Lung (tissue), 12 donors: ENCODE data around the gene DISC1. TPM values are rescaled to one million over a fixed set of nuclear protein-coding genes. Genes with fewer than 3 reads are reported as not detected.

Source experiments
- ATAC-seq: fragments of 200-7000 bp; cut with Tn5 transposase; one replicate; pipeline ENCODE4 v1.9.1; 2020; ENCODE audit warnings: moderate number of reproducible peaks; ENCODE audit not compliant: insufficient read depth, low FRiP score
- DNase-seq, 3 donors: peaks; one replicate each; pipeline ENCODE4 v3.0.0-alpha.2; 2013 to 2017
- H3K27ac ChIP-seq, 2 donors: one replicate each; pipeline ENCODE4 v1.5.1; 2013; ENCODE audit warnings: mild to moderate bottlenecking in 2 of 2, moderate library complexity in 2 of 2, control low read depth in 1 of 2, inconsistent platforms in 1 of 2, low read depth in 1 of 2, low read length in 1 of 2
- H3K27me3 ChIP-seq, 3 donors: one replicate each; pipeline ENCODE4 v1.5.1; 2013; ENCODE audit warnings: low read length in 2 of 3; ENCODE audit not compliant: control insufficient read depth in 3 of 3, insufficient read depth in 3 of 3
- H3K36me3 ChIP-seq, 4 donors: one replicate each; pipeline ENCODE4 v1.5.1; 2013; ENCODE audit warnings: low read length in 4 of 4, mild to moderate bottlenecking in 1 of 4, moderate library complexity in 1 of 4; ENCODE audit not compliant: control insufficient read depth in 4 of 4, insufficient read depth in 4 of 4
- H3K4me1 ChIP-seq, 5 donors: one replicate each; pipeline ENCODE4 v1.5.1; 2013; ENCODE audit warnings: low read length in 5 of 5, mild to moderate bottlenecking in 2 of 5, moderate library complexity in 1 of 5; ENCODE audit not compliant: control insufficient read depth in 5 of 5, insufficient read depth in 5 of 5
- H3K4me3 ChIP-seq: one replicate; pipeline ENCODE4 v1.5.1; 2013; ENCODE audit warnings: mild to moderate bottlenecking, control low read depth, moderate library complexity
- H3K9ac ChIP-seq, 2 donors: one replicate each; pipeline ENCODE4 v1.5.1; 2013; ENCODE audit warnings: low read length in 2 of 2, control low read depth in 1 of 2; ENCODE audit not compliant: insufficient read depth in 1 of 2
- H3K9me3 ChIP-seq, 4 donors: one replicate each; pipeline ENCODE4 v1.5.1; 2013; ENCODE audit warnings: low read length in 3 of 4, mild to moderate bottlenecking in 1 of 4, moderate library complexity in 1 of 4; ENCODE audit not compliant: control insufficient read depth in 4 of 4, insufficient read depth in 3 of 4
- WGBS, 2 donors: extraction: QIAGEN DNeasy Blood & Tissue Kit; methylation state at CpG; one replicate each; pipeline ENCODE4 v1.1.7; 2013; 5-methylcytosine and 5-hydroxymethylcytosine counted together
- polyA plus RNA-seq, 2 donors: library from polyadenylated mRNA; stranded (reverse); fragments of 200-250 nt; gene quantifications; one replicate each; pipeline ENCODE4 v1.2.1, GENCODE V29; 2013
- total RNA-seq, 2 donors: library from RNA; depleted of rRNA in 1 of 2; stranded (reverse); fragments of >200 nt in 1 of 2; gene quantifications; one replicate each; pipeline ENCODE4 v1.2.1, GENCODE V29; 2014 to 2021
- TF ChIP-seq, protein P1 (sequence below): IDR thresholded peaks from 2 replicates; pipeline ENCODE4 v1.5.1; 2012; ENCODE audit warnings: mild to moderate bottlenecking; ENCODE audit errors: control extremely low read depth, extremely low read depth
- donor health status: control.
- donor health status: control.
- donor health status: Bipolar disorder and iron deficiency.
- donor health status: healthy.
- donor health status: DM: yes; HTN: yes; CAD: no.

The DISC1 gene
- total and polyA plus RNA-seq, 4 donors = 0.98 to 32.9 (median 6.1) TPM

DNA sequence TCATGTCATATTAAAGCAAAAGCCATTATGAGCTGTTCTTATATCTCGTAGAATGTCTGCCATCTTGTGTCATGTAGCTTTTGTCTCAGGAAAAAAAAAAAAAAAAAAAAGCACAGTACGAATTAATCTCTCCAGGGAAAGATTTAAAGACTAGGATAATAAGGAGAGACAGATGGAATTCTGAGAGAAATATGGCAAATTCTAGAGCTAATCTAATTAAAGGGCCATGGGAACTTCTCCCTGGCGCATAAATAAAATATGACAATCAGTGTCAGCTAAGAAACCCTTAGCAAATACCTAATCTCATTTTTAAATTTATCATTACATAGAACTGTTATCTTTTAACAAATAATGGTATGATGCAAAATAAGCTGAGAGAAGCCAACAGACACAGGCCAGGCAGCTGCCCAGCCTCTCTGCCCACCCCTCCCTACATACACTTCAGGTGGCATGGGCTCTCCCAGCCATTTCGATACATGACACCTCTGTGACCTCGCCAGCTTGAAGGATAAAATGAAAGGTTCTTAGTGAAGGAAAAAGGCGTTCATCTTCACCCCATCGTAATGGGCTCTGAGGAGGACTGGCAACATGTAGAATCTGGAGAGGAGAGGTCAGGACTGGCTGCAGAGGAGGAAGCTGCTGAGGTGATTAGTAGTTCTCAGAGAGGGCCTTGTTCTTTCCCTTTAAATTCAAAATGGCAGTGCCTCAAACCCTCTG lies 39.8 kb downstream of the DISC1 start:
- WGBS, 2 donors = 86 to 95% methylated on average over 7 of the region's 7 CpGs
- ATAC-seq (no peak), DNase-seq (no peak)
- peaks cover 0 to 7% (median 2%) of the 10 kb centered on the region in 4 donors for H3K9me3 ChIP-seq
- no peaks in the 10 kb centered on the region for H3K36me3 ChIP-seq
- no peak overlapping the region for H3K9ac ChIP-seq
- no peak overlapping the region for H3K27ac ChIP-seq
- no peaks in the 10 kb centered on the region for H3K27me3 ChIP-seq
- TF ChIP-seq, protein P1, sequence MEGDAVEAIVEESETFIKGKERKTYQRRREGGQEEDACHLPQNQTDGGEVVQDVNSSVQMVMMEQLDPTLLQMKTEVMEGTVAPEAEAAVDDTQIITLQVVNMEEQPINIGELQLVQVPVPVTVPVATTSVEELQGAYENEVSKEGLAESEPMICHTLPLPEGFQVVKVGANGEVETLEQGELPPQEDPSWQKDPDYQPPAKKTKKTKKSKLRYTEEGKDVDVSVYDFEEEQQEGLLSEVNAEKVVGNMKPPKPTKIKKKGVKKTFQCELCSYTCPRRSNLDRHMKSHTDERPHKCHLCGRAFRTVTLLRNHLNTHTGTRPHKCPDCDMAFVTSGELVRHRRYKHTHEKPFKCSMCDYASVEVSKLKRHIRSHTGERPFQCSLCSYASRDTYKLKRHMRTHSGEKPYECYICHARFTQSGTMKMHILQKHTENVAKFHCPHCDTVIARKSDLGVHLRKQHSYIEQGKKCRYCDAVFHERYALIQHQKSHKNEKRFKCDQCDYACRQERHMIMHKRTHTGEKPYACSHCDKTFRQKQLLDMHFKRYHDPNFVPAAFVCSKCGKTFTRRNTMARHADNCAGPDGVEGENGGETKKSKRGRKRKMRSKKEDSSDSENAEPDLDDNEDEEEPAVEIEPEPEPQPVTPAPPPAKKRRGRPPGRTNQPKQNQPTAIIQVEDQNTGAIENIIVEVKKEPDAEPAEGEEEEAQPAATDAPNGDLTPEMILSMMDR = no peak
- peaks cover 0 to 9% (median 0%) of the 10 kb centered on the region in 5 donors for H3K4me1 ChIP-seq
- H3K4me3 ChIP-seq = no peak overlapping the region

DNA sequence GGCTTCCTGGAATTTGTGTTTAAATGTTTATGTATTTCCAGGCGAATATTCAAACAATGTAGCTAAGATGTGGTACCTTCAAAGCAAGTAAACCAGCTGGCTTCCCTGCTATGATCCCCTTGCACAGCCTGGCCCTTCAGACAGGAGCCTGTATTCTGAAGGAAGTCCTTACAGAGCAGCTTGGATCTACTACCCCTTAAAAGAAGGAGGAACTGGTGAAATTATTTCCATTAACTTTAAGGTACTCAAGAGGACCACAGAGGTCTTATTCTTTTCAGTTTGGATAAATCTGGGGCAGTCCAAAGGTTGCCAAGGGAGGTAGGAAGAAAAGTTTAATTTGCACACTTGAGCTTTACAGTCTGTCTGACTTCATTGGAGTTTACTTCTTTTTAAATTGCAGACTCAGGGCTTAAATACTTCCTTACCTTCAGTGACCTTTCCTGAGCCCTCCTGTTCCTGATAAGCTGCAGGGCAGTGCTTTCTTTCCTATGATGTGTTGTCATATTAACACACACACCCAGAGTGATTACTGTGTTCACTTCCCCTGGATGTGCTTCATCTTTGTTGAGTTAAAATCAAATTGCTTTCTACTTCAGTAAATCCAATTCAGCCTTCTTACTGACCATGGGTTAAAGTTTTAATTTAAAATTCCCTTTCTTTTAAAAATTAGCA lies 40.5 kb downstream of the DISC1 start:
- Histone ChIP-seq H3K9ac (no peak overlapping the region), H3K27me3 (no peaks in the 10 kb centered on the region), H3K27ac (no peak overlapping the region), H3K9me3 (peaks cover 0 to 7% (median 2%) of the 10 kb centered on the region in 4 donors), H3K4me3 (no peak overlapping the region), H3K36me3 (no peaks in the 10 kb centered on the region), H3K4me1 (peaks cover 0 to 9% (median 0%) of the 10 kb centered on the region in 5 donors)
- TF ChIP-seq, protein P1 = no peak
- 53 to 75% methylated on average over 1 of the region's 1 CpG for WGBS, 2 donors
- ATAC-seq (no peak), DNase-seq (no peak)

DNA sequence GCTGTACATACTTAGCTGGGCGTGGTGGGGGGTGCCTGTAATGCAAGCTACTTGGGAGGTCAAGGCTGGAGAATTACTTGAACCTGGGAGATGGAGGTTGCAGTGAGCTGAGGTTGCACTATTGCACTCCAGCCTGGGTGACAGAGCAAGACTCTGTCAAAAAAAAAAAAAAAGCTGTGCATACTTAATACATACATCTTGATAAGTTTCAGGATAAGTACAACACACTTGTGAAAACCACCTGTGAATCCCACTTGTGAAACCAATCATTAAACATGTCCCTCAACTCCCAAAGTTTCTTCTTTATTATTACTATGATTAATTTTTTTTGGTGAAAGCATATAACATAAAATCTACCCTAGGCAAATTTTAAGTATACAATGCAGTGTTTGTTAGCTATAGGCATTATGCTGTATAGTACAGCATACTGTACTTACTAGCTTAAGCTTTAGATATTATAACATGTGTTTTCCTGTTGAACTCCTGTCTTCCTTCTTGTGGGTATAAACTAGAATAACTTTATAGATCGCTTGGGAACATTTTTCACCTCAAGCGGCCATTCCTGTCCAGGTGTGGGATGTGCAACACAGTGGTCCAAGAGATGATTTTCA lies 41.4 kb downstream of the DISC1 start:
- DNase-seq = no peak
- Histone ChIP-seq H3K4me3 (no peak overlapping the region), H3K9ac (no peak overlapping the region), H3K27ac (no peak overlapping the region), H3K27me3 (no peaks in the 10 kb centered on the region), H3K4me1 (peaks cover 0 to 9% (median 0%) of the 10 kb centered on the region in 5 donors), H3K9me3 (peaks cover 0 to 7% (median 0%) of the 10 kb centered on the region in 4 donors), H3K36me3 (no peaks in the 10 kb centered on the region)
- TF ChIP-seq, protein P1 = no peak
- 92 to 93% methylated on average over 3 of the region's 3 CpGs for WGBS, 2 donors
- no peak for ATAC-seq
